ENCODE data around the gene CDC42EP4.

DNA sequence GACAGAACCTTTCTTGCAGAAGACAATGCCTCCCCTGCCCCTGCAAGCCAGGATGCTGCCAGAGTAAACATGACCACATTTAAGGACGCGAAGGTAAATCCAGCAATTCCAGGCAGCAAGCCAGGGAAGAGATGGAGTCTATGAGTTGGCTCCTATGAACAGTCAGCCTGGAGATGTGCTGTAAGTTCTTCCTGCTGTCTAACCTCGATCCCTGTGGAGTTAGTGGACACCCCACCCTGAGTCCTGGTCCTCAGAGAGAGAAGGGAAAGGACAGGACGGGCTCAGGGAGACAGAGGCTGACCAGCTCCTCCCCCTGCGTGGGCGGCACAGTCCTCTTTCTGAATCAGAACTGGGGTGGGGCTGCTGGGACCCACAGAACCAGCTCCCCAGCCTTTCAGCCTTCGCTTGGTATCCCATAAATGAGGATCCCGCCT, 24.9 kb downstream of the CDC42EP4 start:
- TF ChIP-seq, protein P1, sequence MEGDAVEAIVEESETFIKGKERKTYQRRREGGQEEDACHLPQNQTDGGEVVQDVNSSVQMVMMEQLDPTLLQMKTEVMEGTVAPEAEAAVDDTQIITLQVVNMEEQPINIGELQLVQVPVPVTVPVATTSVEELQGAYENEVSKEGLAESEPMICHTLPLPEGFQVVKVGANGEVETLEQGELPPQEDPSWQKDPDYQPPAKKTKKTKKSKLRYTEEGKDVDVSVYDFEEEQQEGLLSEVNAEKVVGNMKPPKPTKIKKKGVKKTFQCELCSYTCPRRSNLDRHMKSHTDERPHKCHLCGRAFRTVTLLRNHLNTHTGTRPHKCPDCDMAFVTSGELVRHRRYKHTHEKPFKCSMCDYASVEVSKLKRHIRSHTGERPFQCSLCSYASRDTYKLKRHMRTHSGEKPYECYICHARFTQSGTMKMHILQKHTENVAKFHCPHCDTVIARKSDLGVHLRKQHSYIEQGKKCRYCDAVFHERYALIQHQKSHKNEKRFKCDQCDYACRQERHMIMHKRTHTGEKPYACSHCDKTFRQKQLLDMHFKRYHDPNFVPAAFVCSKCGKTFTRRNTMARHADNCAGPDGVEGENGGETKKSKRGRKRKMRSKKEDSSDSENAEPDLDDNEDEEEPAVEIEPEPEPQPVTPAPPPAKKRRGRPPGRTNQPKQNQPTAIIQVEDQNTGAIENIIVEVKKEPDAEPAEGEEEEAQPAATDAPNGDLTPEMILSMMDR (IDR thresholded peaks at IDR 0.05), result no peak
- no peak for TF ChIP-seq POLR2A (IDR thresholded peaks at IDR 0.05)

Measured in tibial nerve (tissue), 3 donors.